HG02870 (cell line): ENCODE data around the gene KCNK16.

Source experiments
- ATAC-seq: cut with Tn5 transposase; IDR thresholded peaks from one replicate; pipeline ENCODE4 v1.9.1; 2021; ENCODE audit warnings: mild to moderate bottlenecking, moderate library complexity; ENCODE audit not compliant: unreplicated experiment

KCNK16 gene

DNA sequence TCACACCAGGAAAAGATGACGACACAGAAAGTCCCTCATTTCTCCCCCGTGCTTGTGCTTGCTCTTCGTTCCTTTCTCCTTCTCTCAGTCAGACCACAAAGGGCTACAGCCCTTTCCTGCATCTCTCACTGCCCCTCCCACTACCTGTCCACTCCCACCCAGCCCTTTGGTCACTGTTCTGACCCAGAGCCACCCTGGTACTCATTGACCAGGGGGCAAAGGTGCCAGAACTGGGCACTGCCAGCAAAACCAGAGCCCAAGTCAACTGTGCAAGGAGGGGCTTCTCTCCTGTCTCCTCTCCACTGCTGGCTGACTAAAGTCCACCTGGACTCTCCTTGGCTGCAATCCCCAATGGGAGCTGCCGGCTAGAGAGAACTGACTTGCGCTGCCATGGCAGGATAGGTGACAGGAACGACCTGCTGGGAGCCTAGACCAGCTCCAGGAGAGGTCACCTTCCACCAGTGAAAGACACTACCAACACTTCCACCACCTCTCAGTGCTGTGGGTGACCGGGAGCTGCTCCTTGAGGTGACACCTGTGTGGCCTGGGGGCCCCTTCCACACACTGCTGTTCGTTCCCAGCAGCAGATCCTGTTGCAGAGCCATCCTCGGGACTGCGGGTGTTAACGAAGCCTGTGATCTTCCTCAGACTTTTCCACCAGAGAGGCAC is 41.1 kb downstream of the KCNK16 start:
- no peak for ATAC-seq

DNA sequence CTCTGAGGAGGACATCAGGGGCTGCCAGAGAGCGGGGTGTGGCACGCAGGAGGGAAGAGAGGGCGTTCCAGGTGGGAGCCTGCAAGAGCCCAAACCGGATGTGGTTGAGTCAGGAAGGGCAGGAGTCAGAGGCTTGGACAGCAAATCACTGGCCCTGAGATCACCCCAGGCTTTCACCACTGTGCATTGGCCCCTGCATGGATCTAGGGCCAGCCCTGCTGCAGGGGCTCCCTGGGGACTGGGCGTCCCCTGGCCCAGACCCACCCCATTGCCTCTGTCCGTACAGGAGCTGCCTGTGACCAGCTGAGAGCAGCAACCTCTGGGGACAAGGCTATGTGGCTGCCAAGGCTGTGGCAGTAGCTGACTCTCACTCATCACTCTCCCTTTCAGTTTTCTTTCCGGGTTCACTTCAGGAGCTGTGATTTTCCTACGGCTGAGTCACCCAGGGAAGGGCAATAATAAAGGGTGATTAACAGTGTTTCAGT is 42.2 kb downstream of the KCNK16 start:
- no peak for ATAC-seq

DNA sequence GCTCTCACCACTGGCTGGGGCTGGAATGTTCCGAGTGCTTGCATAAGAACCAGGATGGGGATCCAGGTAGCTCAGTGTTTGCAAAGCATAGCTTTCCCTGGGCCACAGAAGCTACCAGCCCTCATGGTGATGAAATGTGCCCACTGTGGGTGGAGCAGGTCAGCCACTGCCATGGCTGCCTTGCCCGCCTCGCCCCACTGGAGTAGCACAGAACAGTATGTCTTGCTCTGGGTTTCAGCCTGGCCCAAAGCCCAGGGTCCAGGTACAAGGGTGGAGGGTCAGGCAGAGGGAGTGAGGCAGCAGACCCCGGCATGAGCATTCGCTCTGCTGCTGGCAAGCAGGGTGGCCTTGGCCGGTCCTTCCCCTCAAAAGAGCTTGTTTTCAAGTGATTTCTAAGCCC is 43.0 kb downstream of the KCNK16 start:
- ATAC-seq = no peak

DNA sequence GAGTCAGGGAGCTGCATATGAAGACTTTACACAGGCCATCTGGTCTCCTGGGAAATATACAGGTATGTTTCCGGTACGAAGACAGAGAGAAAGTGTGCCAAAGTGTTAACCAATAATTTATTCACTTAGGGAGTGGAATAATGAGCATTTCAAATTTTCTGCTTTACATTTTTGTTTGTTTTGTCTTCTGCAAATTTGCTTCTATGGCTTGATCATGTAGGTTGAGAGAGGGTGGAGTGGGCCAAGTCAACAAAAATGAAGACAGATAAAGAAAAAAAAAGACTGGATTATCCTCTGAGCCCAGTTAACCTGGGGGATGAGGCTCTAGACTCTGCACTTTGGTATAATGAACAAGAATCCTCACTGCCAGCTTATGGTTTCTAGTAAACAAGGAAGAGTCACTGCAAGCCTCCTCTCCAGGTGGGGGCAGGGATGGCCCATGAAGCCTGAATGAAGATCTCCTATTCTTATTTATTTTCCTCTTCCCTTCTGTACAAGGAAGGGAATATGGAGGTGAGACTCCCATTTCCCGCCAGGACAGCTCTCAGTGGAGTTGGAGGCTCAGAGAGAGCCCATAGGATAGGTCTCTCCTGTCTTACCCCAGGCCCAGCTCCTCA is 46.0 kb downstream of the KCNK16 start:
- ATAC-seq = no peak

DNA sequence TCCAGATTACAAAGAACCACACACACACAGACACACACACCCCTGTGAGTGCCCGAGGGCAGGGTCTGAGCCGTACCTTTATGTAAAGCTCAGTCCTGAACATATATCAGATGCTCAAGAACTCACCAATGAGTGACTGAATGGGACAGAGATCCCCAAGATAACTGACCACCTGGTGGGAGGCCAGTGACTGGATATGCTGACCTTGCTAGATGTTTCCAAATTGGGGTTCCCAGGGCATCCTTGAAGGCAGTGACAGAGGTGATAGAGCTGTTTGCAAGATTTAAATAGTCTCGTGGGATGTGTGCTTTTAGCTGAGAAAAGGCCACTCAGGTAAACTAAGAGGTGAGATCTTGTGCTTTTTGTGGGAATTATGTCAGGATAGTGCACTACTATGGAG is 47.6 kb downstream of the KCNK16 start:
- no peak for ATAC-seq

DNA sequence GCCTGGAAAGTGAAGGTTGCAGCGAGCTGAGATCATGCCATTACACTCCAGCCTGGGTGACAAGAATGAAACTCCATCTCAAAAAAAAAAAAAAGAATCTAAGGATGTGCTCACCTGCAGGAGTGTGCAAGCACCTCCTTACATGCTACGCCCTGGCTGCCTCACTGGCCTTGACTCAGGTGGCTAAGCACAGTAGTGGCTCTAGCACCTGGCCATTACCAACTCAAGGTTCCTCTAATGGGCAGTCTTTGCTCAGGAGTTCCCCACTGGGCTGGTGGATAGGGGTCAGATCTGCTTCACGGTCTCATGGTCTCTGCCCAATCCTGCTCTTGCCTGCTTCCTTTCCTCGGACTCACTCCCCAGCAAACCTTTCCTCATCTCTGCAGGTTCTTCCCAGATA is 48.0 kb downstream of the KCNK16 start:
- no peak for ATAC-seq

DNA sequence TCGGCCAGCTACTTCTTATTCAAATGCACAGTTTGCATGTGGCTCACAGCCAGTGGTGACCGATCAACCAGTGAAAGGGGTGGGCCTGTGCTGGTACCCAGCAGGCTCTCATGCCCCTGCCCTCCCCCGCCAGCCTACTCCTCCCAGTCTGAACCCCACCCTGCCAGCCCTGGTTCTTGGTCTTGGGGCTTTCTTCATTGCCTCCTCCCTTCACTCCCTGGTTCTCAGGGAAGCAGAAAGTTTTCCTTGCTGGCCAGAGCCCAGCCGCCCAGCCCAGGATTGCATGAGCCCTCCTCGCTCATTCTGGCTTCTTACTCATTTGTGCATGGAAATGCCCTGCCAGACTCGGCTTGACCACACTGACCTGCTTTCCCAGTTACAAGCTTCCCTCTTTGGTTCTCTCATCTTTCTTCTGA is 49.1 kb downstream of the KCNK16 start:
- ATAC-seq = no peak

DNA sequence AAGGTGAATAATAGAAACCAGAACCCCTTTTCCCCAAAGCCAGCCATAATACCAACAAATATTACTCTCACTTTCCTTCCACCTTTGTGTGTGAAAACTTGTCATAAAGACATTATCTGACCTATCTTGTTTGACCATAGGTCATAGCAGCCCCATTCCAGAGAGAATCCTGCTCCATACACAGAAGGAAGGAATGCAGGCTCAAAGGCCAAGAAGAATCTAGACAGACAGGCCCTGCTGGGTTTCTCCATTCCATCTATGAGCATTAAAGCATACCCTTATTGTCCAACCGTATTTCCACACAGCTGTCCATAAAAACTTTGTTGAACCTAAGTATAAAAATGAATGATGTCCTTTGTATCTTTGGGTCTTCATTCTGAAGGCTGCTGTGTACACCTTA is 52.5 kb downstream of the KCNK16 start:
- no peak for ATAC-seq

DNA sequence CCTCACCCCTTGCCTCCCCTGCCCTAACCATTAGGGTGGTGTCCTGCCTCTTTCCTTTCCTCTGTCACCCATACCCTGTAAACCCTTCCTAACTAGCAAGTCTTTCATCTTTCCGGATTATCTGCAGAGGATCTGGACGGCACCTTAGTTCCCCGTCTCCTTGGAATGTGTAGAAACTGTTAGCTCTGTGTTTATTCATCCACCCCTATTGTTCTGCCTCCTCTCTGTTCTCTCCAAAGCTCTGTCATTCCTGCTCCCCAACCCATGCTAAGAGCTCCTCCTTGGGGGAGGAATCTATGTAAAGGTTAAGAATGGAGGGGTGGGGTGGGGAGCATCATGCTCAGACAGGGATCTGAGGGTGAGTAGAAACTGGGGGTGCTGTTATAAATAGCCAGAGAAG is 53.8 kb downstream of the KCNK16 start:
- ATAC-seq = no peak

DNA sequence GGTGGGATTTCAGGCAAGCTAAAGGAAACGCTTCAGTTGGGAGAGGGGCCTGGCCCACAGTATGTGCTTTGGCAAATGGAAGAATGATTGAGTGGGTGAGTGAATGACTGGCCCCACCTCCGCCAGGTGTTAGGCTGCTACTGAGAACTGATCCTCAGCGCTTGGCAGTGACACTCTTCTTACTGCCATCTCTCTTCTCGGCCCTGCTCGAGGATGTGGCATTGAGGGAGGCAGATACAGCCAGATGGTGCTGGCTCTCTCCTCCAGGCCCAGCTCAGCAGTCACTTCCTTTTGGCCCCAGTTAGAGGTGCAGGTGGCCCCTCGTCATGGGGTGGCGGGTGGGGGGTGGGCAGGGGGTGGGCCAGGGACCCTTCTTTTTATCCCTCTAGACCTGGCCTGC is 54.3 kb downstream of the KCNK16 start:
- no peak for ATAC-seq

DNA sequence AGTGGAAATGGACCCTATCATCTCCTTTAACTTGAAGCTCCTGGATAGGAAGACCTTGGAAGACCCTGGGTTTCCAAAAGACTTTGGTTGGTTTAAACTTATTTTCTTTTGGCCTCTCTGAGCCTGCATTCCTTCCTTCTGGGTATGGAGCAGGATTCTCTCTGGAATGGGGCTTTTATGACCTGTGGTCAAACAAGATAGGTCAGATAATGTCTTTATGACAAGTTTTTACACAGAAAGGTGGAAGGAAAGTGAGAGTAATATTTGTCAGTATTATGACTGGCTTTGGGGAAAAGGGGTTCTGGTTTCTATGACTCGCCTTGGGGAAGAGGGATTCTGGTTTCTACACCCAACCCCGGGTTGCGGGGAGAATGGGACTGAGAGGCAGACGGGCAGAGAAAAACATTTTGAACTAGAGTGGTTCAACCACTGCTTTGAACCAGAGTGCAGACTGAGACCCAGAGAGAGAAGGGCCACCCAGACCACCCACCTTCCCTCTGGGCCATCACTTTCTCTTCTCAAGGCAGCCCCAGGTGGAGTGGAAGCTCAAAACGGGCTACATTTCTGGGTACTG is 55.6 kb downstream of the KCNK16 start:
- no peak for ATAC-seq

DNA sequence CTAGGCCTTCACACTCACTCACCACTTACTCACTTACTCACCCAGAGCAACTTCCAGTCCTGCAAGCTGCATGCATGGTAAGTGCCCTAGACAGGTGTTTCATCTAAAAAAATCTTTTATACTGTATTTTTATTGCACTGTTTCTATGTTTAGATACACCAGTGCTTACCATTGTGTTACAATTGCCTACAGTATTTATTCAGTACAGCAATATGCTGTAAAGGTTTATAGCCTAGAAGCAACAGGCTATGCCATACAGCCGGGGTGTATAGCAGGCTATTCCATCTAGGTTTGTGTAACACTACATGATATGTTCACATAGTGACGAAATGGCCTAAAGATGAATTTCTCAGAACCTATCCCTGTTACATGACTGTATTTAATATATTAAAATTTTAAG is 56.1 kb downstream of the KCNK16 start:
- no peak for ATAC-seq
